NCI-H128 (cell line): Measurements from ENCODE around the gene RASAL1.

Experiments
- DNase-seq: peaks from one replicate; lab custom pipeline; 2025; ENCODE audit not compliant: unreplicated experiment; lab: John Stamatoyannopoulos, UW

The RASAL1 gene, protein sequence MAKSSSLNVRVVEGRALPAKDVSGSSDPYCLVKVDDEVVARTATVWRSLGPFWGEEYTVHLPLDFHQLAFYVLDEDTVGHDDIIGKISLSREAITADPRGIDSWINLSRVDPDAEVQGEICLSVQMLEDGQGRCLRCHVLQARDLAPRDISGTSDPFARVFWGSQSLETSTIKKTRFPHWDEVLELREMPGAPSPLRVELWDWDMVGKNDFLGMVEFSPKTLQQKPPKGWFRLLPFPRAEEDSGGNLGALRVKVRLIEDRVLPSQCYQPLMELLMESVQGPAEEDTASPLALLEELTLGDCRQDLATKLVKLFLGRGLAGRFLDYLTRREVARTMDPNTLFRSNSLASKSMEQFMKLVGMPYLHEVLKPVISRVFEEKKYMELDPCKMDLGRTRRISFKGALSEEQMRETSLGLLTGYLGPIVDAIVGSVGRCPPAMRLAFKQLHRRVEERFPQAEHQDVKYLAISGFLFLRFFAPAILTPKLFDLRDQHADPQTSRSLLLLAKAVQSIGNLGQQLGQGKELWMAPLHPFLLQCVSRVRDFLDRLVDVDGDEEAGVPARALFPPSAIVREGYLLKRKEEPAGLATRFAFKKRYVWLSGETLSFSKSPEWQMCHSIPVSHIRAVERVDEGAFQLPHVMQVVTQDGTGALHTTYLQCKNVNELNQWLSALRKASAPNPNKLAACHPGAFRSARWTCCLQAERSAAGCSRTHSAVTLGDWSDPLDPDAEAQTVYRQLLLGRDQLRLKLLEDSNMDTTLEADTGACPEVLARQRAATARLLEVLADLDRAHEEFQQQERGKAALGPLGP

GRCh38 chr12:113135178-113136127 is at the start of gene RASAL1:
TSS of gene RASAL1 (minus strand) at chr12:113135761. CDS start at chr12:113135462, 299 bp downstream.
- DNase-seq: peak; percentile 75

DNA sequence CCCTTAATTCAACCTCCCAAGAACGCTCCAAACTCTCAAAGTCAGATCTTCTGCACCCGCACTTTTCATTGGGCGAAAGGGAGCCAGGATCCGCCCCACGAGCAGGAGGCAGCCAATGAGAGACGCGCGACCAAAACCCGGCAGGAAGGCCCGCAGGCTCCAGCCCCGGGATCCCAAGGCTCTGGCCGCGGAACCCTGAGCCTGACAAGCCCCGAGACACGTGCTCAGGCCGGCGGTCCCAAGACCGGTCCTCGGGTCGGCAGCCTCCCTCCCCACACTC is 49.3 kb upstream of the RASAL1 start:
- DNase-seq: peak; percentile 49

DNA sequence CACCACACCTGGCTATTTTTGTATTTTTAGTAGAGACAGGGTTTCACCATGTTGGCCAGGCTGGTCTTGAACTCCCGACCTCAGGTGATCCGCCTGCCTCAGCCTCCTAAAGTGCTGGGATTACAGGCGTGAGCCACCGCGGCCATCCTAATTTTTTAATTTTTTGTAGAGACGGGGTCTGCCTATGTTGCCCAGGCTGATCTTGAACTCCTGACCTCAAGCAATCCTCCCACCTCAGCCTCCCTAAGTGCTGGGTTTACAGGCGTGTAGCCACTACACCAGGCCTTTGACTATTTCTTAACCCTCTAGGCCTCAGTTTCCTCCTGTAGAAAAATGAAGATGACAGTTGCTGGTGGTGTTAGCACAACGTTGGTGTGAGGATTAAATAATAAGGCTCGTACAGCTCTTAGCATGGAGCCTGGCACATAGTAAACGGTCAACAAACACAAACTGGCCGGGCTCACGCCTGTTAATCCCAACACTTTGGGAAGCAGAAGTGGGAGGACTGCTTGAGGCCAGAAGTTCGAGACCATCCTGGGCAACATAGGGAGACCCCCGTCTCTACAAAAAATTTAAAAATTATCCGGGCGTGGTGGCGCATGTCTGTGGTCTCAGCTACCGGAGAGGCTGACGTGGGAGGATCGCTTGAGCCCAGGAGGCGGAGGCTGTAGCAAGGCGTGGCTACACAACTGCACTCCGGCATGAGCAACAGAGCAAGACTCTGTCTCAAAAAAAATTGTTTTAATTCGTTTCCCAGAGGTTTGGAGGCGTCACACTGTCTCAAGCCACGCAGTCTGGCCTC is 48.7 kb upstream of the RASAL1 start:
- DNase-seq: no peak

DNA sequence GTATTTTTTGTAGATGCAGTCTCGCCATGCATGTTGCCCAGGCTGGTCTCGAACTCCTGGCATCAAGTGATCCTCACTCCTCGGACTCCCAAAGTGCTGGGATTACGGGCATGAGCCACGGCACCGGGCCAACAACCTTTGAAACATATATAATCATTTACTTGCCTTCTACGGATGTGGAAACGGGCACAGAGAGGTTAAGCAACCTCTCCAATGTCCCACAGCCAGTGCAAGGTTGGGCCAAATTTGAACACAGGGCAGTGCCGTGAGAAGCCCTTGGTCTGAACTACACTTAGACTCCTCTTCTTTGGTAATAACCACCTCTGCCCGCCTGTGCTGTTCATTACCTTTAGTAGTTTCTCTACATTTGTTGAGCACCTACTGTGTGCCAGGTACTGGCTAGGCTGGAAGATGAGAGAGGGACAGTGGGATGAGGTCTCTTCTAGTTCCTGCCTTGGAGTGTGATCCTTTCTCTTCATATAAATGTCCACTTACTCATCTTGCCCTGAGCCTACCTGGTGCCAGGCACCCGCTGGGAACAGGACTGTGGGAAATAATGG is 47.5 kb upstream of the RASAL1 start:
- DNase-seq: no peak

GRCh38 chr12:113181975-113182374 is 46.4 kb upstream of the RASAL1 start:
- no peak for DNase-seq

GRCh38 chr12:113180333-113180732 is 44.8 kb upstream of the RASAL1 start:
- no peak for DNase-seq

DNA sequence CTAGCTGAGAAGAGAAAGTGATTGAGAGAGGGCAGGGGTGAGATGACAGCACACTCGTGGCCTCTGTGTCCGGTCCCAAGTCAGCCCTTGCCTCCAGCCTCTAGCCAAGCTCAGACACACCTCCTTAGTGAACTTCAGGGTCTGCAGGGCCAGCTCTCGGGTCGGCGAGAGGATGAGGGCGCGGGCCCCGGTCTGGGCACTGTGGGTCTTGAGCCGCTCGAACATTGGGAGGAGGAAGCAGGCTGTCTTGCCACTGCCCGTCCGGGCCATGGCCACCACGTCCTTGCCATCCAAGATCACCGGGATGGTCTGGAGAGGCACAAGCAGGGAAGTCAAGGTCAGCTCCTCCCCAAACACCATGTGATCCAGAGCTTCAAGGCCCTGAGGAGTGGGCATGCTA is 43.5 kb upstream of the RASAL1 start:
- DNase-seq: no peak

- DNase-seq: no peak
Observed at GRCh38 chr12:113174461-113175384, 39.2 kb upstream of the RASAL1 start.

- no peak for DNase-seq
Observed at GRCh38 chr12:113173081-113173698, 37.6 kb upstream of the RASAL1 start.

DNA sequence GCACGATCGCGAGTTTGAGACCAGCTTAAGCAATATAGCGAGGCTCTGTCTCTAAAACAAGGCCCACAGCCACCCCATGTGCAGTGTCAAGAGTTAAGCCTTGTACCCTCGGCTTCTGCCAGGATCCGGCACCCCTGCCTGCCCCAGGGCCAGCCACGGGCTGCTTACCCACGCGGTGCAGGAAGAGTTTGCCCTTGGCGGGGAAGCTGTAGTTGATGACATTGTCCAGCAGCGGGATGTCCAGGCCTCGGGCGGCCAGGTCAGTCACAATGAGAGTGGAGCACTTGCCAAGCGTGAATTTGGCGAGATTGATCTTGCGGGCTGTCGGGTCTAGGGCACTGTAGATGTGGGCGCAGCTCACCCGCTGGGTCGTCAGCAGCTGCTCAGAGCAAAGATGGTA is 36.6 kb upstream of the RASAL1 start:
- no peak for DNase-seq

- DNase-seq: no peak
Observed at GRCh38 chr12:113171543-113171942, 36.0 kb upstream of the RASAL1 start.

- no peak for DNase-seq
Observed at GRCh38 chr12:113170926-113171325, 35.4 kb upstream of the RASAL1 start.

DNA sequence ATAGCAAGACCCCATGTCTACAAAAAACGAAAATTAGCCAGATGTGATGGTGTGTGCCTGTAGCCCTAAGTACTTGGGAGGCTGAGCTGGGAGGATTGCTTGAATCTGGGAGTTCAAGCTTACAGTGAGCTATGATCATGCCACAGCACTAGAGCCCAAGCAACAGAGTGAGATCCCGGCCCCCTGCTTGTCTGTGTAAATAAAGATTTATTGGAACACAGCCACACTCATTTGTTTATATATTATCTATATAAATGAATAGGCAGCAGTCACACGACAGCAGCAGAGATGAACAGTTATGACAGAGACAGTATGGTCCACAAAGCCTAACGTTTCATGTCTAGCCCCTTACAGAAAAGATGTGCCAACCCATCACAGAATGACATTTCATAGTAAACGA is 34.9 kb upstream of the RASAL1 start:
- no peak for DNase-seq

DNA sequence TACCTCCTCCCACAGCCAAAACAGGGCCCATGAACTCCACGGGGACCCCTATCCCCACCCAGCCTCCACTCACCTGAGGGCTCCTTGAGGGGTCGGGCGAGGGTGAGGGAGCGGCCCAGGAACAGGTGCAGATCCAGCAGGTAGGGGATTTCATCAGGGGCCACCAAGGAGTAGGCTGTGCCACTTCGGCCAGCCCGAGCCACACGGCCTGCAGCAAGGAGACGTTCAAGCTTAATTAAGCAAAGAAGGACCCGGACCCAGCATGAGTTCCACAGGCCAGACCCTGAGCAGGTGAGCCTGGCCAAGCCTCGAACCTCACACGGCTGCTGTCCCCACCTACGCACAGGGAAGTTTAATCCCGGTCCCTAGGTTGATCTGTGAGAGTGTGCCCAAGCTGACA is 34.1 kb upstream of the RASAL1 start:
- no peak for DNase-seq

- no peak for DNase-seq
Observed at GRCh38 chr12:113167868-113168267, 32.3 kb upstream of the RASAL1 start.

DNA sequence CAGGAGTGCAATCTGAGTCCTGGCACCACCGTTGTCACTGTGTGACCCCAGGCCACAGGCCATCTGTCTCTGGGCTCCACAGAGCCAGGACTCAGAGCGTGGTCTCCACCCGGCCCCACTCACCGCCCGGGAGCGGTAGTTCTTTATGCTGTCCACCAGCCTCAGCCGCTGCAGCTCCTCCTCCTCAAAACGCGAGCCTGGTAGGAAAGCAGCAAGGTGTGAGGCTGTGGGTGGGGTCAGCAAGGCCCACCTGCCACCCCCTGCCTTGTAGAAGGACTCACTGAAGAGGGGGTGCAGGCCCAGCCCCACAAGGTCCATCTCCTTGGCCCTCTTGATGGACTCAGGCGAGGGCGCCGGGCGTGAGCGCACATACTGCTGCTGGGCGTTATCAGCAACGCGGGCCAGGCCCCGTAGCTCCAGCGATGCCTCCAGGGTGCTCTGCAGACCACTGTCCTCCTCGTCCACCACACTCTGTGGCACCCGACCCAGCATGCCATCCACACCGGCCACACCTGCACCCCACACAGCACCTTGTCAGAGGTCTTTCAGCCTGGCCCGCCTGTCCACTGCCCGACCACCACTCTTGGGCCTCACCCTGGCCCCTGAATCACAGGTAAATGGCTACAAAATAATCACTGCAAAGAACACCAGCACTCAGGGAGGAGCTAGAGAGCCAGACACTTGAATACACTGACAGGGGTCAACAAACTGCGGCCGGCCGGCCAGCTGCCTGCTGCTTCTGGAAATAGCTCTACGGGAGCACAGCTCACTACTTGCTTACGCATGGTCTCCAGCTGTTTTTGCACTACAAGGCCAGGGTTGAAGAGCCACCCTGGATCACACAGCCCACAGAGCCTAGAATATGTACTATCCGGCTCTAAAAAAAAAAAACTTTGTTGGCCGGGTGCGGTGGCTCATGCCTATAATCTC is 30.2 kb upstream of the RASAL1 start:
- no peak for DNase-seq

DNA sequence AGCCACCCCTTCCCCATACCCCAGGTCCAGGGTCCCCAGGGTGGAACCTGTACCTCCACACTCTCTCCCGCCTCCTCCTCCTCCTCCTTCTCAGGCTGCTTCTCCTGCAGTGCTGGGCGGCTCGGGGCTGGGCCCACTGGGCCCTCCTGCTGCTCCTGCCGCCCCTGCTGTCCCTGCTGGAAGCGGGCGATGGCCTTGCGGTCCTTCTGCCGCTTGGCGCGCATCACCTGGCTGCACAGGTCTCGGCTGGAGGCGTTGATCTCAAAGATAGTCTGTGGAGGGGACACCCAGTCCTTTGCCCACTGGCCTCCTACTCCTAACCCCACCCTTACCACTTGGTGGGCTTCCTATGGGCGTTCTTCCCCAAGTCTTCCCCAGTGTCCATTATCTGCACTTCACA is 28.5 kb upstream of the RASAL1 start:
- no peak for DNase-seq

DNA sequence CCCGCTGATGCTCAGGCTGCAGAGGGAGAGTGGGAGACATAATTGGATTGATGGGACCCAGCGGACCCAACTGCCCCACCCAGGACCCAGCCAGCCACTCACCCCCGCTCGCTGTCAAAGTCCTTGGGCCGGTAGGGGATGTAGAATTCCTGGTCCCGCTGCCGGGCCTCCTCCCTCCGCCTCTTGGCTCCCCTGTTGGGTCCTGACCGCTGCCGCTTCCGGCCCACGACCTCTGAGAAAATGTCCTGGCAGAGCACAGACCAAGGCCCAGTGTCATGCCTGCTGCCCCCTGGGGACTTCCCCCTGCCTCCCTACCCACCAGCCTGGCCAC is 27.4 kb upstream of the RASAL1 start:
- no peak for DNase-seq
